HAP-1 (cell line): ENCODE data around the gene FHIT.

Experiments used
- DNase-seq, 2 experiments: peaks; one replicate each; pipeline ENCODE4 v3.0.0-alpha.2; 2016 to 2020; ENCODE audit warnings: low spot score in 2 of 2
- H3K27me3 ChIP-seq: fragments of 250-450 bp; sonication (Bioruptor Pico); 2 replicates; pipeline ENCODE4 v1.5.1; 2020; ENCODE audit warnings: low read depth, mild to moderate bottlenecking, moderate library complexity
- H3K36me3 ChIP-seq: fragments of 250-450 bp; sonication (Bioruptor Pico); replicated peaks from 2 replicates; pipeline ENCODE4 v1.5.1; 2020; ENCODE audit warnings: mild to moderate bottlenecking
- H3K4me1 ChIP-seq: fragments of 250-450 bp; sonication (Bioruptor Pico); 2 replicates; pipeline ENCODE4 v1.5.1; 2020; ENCODE audit warnings: mild to moderate bottlenecking
- H3K4me3 ChIP-seq: fragments of 250-450 bp; sonication (Bioruptor Pico); 2 replicates; pipeline ENCODE4 v1.5.1; 2020; ENCODE audit warnings: mild to moderate bottlenecking, moderate library complexity
- H3K9me3 ChIP-seq: fragments of 250-450 bp; sonication (Bioruptor Pico); 2 replicates; pipeline ENCODE4 v1.5.1; 2020; ENCODE audit warnings: mild to moderate bottlenecking, moderate library complexity
- in situ Hi-C: fragments of 300-500 bp; cut with MboI; formaldehyde crosslinking; loops from 3 replicates; pipeline ENCODE4 v1.14.3; 2020; ENCODE audit warnings: low sequenced_read_pairs, inconsistent platforms, mixed read lengths

The FHIT gene

DNA sequence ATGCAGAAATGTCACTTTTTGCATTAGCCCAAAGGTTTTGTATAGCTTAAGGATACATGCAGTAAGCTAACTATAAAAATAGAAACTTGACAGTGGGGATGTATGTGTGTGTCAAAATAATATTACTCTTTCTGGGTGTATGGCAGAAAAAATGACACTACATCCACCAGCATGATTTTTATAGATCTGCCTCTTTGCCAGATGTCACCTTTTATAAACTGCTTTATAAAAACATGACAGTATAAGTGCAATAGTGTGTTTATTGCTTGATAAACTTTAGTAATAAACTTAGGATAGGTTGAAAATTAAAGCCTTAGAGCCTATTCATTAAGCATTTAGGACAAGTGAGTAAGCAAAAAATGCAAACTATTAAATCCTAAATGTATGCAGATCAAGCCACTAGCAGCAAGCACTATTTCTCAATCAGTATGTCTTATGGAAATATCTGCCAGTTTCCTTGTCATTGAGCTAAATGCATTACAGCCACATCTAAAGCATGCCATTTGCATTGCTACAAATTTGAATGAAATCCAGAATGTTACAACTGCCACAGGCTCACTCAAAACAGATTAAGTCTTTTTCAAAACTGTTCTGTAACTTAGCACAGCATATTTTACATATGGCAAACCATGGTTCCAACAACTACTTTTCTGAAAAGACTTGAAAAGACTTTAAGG, 935.0 kb downstream of the FHIT start:
- H3K9me3 ChIP-seq: no peaks in the 10 kb centered on the region
- H3K4me1 ChIP-seq: peaks cover 53% of the 10 kb centered on the region
- no peaks in the 10 kb centered on the region for H3K36me3 ChIP-seq
- peak in 1 of 2 experiments; percentile 73 for DNase-seq
- H3K4me3 ChIP-seq: no peak overlapping the region
- no peaks in the 10 kb centered on the region for H3K27me3 ChIP-seq
- in situ Hi-C loops: no loop called here

DNA sequence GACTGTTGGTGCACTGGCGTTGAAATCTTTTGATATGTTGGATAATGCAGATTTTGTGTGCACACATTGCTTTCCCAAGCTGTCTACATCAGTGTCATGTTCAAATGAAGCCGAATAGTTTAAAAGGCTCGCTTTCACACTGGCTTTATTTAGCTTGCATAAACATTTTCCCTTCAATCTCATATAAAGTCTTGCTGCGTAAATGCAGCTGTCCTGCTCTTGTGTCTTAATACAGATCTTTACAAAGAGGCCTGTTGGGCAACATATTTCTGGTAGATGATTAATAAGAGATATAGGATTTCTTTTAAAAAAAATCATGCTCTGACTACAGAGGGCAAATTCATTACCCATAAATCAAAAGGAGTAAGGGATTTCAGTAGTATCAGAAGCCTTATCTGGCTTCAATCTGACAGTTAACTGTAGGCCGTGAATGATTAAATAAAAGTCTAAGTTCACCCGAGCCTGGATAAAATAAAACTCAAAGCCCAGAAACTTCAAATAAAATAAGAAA, 937.2 kb downstream of the FHIT start:
- DNase-seq: no peak
- in situ Hi-C loops: no loop called here
- Histone ChIP-seq H3K36me3 (no peaks in the 10 kb centered on the region), H3K4me3 (no peak overlapping the region), H3K27me3 (no peaks in the 10 kb centered on the region), H3K4me1 (peaks cover 60% of the 10 kb centered on the region), H3K9me3 (no peaks in the 10 kb centered on the region)

DNA sequence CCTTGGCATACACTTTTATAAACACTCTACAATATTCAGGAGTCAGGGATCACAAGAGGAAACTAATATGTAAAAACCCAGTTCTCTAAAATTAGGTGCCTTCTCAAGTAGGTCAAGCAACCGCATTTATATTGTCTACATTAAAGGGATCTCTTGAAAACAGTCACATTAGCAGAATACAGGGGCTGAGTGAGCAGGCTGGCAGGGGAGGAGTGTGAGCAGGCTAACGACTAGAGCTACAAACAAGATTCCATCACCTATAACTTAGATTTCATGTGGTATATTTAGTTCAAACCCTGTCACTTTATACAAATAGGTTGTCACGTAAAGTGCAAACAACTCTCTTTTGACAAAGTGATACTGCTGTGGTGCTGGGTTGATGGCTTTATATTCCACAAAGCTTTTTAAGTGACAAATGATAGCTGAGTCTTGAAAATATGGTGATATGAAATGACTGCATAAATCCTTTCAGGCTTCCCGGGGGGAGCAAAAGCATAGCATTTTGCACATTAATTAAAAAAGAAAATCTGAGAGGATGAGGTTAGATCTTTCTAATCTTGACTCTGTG, 937.9 kb downstream of the FHIT start:
- H3K27me3 ChIP-seq: no peaks in the 10 kb centered on the region
- H3K36me3 ChIP-seq: no peaks in the 10 kb centered on the region
- H3K4me3 ChIP-seq: no peak overlapping the region
- no peaks in the 10 kb centered on the region for H3K9me3 ChIP-seq
- peaks cover 60% of the 10 kb centered on the region for H3K4me1 ChIP-seq
- in situ Hi-C loops: no loop called here
- no peak for DNase-seq

DNA sequence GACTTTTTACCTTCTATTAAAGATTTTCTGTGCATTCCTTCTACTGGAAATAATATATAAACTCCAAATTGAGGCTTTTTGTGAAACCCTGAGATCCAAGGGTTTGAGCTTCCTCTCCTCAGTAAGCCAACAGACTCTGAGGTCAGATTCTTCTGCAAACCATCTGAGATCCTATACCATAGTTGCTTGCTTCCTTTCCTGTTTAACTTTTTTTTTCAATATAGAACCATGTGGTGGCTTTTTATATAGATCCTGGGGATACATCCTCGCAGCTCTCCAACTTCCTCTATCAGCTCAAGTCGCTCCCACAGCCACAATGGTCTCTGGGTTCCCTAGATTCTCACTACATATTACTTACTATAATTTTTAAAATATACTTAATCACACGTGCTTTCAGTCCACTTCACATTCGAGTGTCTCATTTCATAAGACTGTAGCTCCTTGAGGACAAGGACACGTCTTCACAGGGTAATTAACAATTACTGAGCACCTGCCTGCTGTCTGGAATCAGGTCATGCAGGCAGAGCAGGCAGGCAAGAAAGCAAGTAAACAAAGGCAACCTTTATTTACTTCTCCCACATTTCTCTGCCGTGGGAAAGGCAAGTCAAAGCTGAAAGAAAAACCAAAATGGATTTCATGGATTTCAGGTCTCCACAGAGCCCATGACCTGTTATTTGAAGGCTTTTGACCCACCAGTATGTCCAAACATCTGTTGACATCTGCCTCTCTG, 941.5 kb downstream of the FHIT start:
- no peak for DNase-seq
- Histone ChIP-seq H3K4me3 (no peak overlapping the region), H3K9me3 (no peaks in the 10 kb centered on the region), H3K27me3 (no peaks in the 10 kb centered on the region), H3K4me1 (peaks cover 37% of the 10 kb centered on the region), H3K36me3 (no peaks in the 10 kb centered on the region)
- in situ Hi-C loops: no loop called here

DNA sequence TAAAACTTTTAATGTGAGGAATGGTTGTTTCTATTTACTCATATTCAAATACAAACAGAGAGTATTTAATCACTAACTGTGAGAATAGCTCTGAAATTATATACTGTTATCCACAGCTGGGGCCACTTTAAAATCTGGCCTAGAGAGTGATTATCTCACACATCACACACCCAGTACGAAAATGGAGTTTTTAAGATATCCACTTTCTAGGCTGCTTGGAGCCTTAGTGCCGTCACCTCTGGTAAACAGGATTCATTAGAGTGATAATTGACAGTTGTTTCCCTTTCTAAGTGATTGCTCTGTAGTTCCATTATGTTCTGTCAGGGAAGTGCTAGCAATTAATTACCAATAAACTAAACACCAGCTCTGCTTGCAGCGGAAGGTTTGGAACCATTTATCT, 942.4 kb downstream of the FHIT start:
- no peaks in the 10 kb centered on the region for H3K9me3 ChIP-seq
- H3K27me3 ChIP-seq: no peaks in the 10 kb centered on the region
- H3K36me3 ChIP-seq: no peaks in the 10 kb centered on the region
- DNase-seq: no peak
- in situ Hi-C loops: no loop called here
- no peak overlapping the region for H3K4me3 ChIP-seq
- H3K4me1 ChIP-seq: peaks cover 32% of the 10 kb centered on the region

DNA sequence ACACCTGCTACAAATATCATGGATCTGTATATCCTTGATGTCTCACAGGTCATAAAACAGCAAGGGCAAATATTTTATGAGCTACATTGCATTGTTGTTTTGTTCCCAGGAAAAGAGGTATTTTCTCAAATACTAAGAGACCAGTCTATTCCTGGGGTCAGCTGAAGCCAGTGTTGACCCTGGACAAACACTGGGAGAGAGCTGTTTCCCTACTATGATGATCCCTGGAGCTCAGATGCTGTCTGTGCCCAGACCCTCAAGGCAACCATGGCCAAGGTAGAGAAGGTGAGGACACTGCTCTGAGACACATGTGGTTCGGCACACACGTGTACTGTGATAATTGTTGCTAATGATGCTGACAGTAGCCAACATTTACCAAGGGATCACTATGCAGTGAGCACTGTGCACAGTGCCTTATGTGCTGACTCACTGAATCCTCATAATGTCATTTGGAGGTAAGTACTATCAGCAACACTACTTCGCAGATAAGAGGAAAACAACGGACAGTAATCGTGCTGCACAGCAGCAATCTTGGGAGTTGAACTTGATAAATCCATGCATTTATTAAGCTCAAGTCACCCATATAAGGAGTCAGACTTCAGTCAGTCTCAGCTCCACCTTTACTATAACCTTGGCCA, 943.6 kb downstream of the FHIT start:
- peaks cover 21% of the 10 kb centered on the region for H3K4me1 ChIP-seq
- no peaks in the 10 kb centered on the region for H3K9me3 ChIP-seq
- no peak overlapping the region for H3K4me3 ChIP-seq
- no peak for DNase-seq
- H3K36me3 ChIP-seq: no peaks in the 10 kb centered on the region
- in situ Hi-C loops: no loop called here
- no peaks in the 10 kb centered on the region for H3K27me3 ChIP-seq

DNA sequence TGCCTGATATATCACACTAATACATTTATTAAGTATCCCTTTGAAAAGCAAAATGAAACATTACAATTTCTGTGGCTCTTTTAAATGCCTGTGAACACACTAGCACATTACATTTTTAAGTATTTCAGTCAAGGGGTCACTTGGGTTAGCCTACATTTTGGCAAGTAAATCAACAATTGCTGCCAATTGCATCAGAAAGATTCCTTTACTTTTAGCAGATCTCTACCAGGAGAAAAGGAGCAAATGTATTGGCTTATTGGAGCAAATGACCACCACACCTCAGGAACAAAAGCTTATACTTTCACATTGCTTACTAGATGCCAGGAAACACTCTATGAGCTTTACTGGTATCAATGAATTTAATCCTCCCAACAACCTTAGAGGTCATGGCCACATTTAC, 947.1 kb downstream of the FHIT start:
- Histone ChIP-seq H3K4me1 (no peaks in the 10 kb centered on the region), H3K36me3 (no peaks in the 10 kb centered on the region), H3K27me3 (no peaks in the 10 kb centered on the region), H3K4me3 (no peak overlapping the region), H3K9me3 (no peaks in the 10 kb centered on the region)
- in situ Hi-C loops: no loop called here
- no peak for DNase-seq

DNA sequence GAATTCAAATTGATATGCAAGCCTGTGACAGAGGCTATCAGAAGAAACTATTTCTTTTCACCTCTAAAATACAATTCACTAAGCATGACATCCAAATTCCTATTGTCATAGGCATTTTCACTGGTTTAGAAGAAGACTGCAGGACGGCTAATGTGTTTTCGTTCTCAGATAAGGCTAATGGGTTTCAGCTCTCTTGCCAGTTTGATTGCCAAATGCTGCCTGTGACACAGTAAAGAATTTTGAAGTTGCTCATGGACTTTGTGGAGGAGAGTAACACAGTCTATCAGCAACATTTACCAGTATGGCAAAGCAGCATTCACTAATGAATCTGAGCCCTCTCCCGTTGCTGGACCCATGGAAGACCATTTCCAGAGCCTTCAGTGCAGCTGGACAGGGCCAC, 948.1 kb downstream of the FHIT start:
- no peaks in the 10 kb centered on the region for H3K9me3 ChIP-seq
- no peak overlapping the region for H3K4me3 ChIP-seq
- in situ Hi-C loops: no loop called here
- no peaks in the 10 kb centered on the region for H3K4me1 ChIP-seq
- no peak for DNase-seq
- no peaks in the 10 kb centered on the region for H3K36me3 ChIP-seq
- no peaks in the 10 kb centered on the region for H3K27me3 ChIP-seq

DNA sequence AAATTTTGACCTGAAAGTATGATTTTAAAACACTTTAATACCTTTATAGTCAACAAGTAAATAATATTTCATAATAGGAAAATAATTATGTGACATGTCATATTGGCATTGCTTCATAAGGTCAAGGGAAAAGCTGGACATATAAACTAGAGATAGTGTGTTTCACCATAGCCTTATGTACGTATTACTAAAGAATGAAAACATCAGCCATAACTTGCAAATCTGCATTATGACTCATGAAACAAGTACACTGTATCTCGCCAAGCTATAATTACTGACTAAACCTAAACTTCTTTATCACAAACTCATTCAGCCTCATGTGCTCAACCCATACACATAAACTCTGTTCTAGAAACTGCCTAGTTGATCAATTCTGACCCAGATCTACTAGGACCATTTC, 950.1 kb downstream of the FHIT start:
- Histone ChIP-seq H3K9me3 (no peaks in the 10 kb centered on the region; the same call in 1 of the 2 replicates), H3K4me3 (no peak overlapping the region), H3K36me3 (no peaks in the 10 kb centered on the region), H3K27me3 (no peaks in the 10 kb centered on the region), H3K4me1 (no peaks in the 10 kb centered on the region)
- in situ Hi-C loops: no loop called here
- DNase-seq: no peak

DNA sequence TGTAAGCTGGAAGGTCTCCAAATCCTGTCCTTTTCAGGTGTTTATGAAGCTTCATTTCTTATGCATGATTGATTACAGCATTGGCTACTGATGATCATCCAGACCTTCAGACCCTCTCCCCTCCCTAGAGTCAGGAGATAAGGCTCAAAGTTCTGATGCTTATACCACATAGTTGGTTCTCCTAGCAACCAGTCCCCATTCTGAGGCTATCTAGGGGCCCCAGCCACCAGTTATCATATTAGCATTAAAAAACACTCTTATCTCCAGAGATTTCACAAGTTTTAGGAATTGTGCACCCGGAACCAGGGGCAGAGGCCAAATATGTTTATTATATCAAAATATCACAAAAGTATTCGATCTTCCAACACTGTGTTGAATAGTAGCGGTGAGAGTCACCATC, 953.1 kb downstream of the FHIT start:
- DNase-seq: no peak
- H3K4me1 ChIP-seq: no peaks in the 10 kb centered on the region
- no peaks in the 10 kb centered on the region for H3K36me3 ChIP-seq
- H3K9me3 ChIP-seq: no peaks in the 10 kb centered on the region; the same call in 1 of the 2 replicates
- H3K4me3 ChIP-seq: no peak overlapping the region
- in situ Hi-C loops: no loop called here
- no peaks in the 10 kb centered on the region for H3K27me3 ChIP-seq

DNA sequence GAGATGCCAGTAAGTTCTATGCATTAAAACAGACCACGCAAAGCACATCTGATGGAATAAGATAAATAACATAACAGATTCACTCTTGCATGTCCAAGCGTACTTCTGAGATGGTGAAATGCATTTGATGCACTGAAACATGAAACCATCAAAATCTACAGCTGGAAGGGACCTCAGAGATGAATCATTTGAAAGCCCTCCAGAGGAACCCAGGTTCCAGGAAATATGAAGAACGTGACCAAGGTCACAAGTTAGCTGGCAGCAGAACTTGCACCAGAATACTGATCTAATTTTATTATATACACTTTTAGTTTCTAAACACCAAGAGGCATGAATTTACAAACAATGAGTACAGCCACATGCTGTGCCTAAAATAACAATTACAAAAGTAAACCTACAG, 957.1 kb downstream of the FHIT start:
- peaks cover 11% of the 10 kb centered on the region for H3K4me1 ChIP-seq
- DNase-seq: no peak
- no peaks in the 10 kb centered on the region; the same call in 1 of the 2 replicates for H3K9me3 ChIP-seq
- no peaks in the 10 kb centered on the region for H3K36me3 ChIP-seq
- H3K27me3 ChIP-seq: no peaks in the 10 kb centered on the region
- H3K4me3 ChIP-seq: no peak overlapping the region
- in situ Hi-C loops: no loop called here

DNA sequence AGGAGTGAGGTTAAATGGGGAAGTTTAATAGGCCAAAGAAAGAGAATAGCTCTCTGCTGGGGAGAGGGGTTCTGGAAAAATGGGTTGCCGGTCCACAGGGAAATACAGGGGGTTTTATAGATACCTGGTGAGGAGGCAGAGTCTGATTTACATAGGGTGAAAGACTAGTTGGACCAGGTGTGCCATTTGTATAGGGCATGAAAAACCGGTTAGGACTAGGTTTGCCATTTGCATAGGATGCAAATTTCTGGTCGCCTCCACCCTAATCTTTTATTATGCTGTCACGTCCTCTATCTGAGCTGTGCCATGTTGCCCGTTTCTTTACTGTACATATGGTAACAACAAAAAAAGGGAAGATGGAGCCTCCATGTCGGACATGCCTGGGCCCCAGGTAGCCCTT, 960.1 kb downstream of the FHIT start:
- Histone ChIP-seq H3K4me1 (peaks cover 17% of the 10 kb centered on the region), H3K9me3 (no peaks in the 10 kb centered on the region; the same call in 1 of the 2 replicates), H3K4me3 (no peak overlapping the region), H3K27me3 (no peaks in the 10 kb centered on the region), H3K36me3 (no peaks in the 10 kb centered on the region)
- in situ Hi-C loops: no loop called here
- no peak for DNase-seq

DNA sequence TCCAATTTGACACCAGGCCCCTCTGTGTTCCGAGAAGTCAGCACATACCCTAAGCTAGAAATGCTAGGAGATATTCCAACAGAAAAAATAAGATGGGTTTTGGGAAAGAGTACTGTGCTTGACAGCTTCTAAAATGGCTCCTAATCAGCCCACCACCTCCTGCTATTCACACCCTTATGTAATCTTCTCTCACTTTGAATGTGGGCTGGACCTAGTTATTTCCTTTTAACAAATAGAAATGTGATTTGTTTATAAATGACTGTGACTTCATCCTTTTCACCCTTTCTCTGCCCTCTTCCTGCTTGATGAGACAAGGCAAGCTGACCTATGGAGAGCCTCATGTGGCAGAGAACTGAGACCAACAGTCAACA, 961.1 kb downstream of the FHIT start:
- DNase-seq: no peak
- in situ Hi-C loops: no loop called here
- Histone ChIP-seq H3K27me3 (no peaks in the 10 kb centered on the region), H3K9me3 (no peaks in the 10 kb centered on the region), H3K4me3 (no peak overlapping the region), H3K36me3 (no peaks in the 10 kb centered on the region), H3K4me1 (peaks cover 17% of the 10 kb centered on the region)
